Amniotic stem cell (primary cell): ENCODE measurements around the gene ATRNL1.
A peak's percentile ranks its signal among the peaks of the same experiment; 100 is the strongest.
"Not testable (repeated sequence)": the region's sequence is repeated elsewhere in the genome, so short reads cannot be mapped to it uniquely, and the experiment has no call there.

ENCODE experiments used
- DNase-seq: peaks from one replicate; lab custom pipeline; 2025; lab: John Stamatoyannopoulos, UW

Gene ATRNL1

GRCh38 chr10:115222039-115222438 lies 128.9 kb downstream of the ATRNL1 start:
- DNase-seq: no peak

GRCh38 chr10:115239761-115240160 lies 146.6 kb downstream of the ATRNL1 start:
- no peak for DNase-seq

- no peak for DNase-seq
Measured at GRCh38 chr10:115250784-115251183, 157.6 kb downstream of the ATRNL1 start.

GRCh38 chr10:115253765-115254164 lies 160.6 kb downstream of the ATRNL1 start:
- DNase-seq: not testable (repeated sequence)

- DNase-seq: no peak
Measured at GRCh38 chr10:115272482-115272881, 179.3 kb downstream of the ATRNL1 start.

- DNase-seq: no peak
Measured at GRCh38 chr10:115278294-115278693, 185.1 kb downstream of the ATRNL1 start.

GRCh38 chr10:115295213-115295805 lies 202.1 kb downstream of the ATRNL1 start:
- no peak for DNase-seq

- DNase-seq: no peak
Measured at GRCh38 chr10:115300080-115300479, 206.9 kb downstream of the ATRNL1 start.

- not testable (repeated sequence) for DNase-seq
Measured at GRCh38 chr10:115319669-115320068, 226.5 kb downstream of the ATRNL1 start.

- DNase-seq: no peak
Measured at GRCh38 chr10:115321360-115321759, 228.2 kb downstream of the ATRNL1 start.

- no peak for DNase-seq
Measured at GRCh38 chr10:115328331-115328730, 235.2 kb downstream of the ATRNL1 start.

GRCh38 chr10:115335366-115335765 lies 242.2 kb downstream of the ATRNL1 start:
- DNase-seq: no peak

- peak; percentile 39 for DNase-seq
Measured at GRCh38 chr10:115355162-115355760, 262.1 kb downstream of the ATRNL1 start.

- not testable (repeated sequence) for DNase-seq
Measured at GRCh38 chr10:115367920-115368319, 274.8 kb downstream of the ATRNL1 start.

- DNase-seq: no peak
Measured at GRCh38 chr10:115379064-115379463, 285.9 kb downstream of the ATRNL1 start.

- no peak for DNase-seq
Measured at GRCh38 chr10:115384665-115385064, 291.5 kb downstream of the ATRNL1 start.

GRCh38 chr10:115390607-115391006 lies 297.4 kb downstream of the ATRNL1 start:
- DNase-seq: no peak

- no peak for DNase-seq
Measured at GRCh38 chr10:115398026-115398425, 304.9 kb downstream of the ATRNL1 start.

GRCh38 chr10:115402699-115403098 lies 309.5 kb downstream of the ATRNL1 start:
- DNase-seq: peak; percentile 45

GRCh38 chr10:115405838-115406237 lies 312.7 kb downstream of the ATRNL1 start:
- DNase-seq: not testable (repeated sequence)

- no peak for DNase-seq
Measured at GRCh38 chr10:115409347-115409746, 316.2 kb downstream of the ATRNL1 start.

- no peak for DNase-seq
Measured at GRCh38 chr10:115417585-115418265, 324.6 kb downstream of the ATRNL1 start.

- DNase-seq: no peak
Measured at GRCh38 chr10:115422624-115423023, 329.5 kb downstream of the ATRNL1 start.
